Adrenal gland (tissue), 12 donors: ENCODE data around the gene GLRA3. TPM values are rescaled to one million over a fixed set of nuclear protein-coding genes. Genes with fewer than 3 reads are reported as not detected.

Source experiments
- DNase-seq, 7 donors: peaks; one replicate each; pipeline ENCODE4 v3.0.0-alpha.2; 2019 to 2020
- H3K27ac ChIP-seq, 5 donors: fragments of 200-600 bp; sonication (generic) in 4 of 5; 1 replicate in 3 of 5; 2 replicates in 2 of 5; pipeline versions ENCODE4 v1.5.1 to v1.8.0; 2016 to 2020; ENCODE audit warnings: mild to moderate bottlenecking in 1 of 5
- H3K27me3 ChIP-seq: fragments of 200-600 bp; 2 replicates; pipeline ENCODE4 v1.8.0; 2021
- H3K36me3 ChIP-seq, 2 donors: fragments of 200-600 bp; replicated peaks in 1 of 2; 1 replicate in 1 of 2; 2 replicates in 1 of 2; pipeline versions ENCODE4 v1.5.1 to v1.8.0; 2018 to 2022
- H3K4me1 ChIP-seq, 2 donors: fragments of 200-600 bp; replicated peaks in 1 of 2; 1 replicate in 1 of 2; 2 replicates in 1 of 2; pipeline versions ENCODE4 v1.5.1 to v1.8.0; 2018 to 2021
- H3K4me3 ChIP-seq, 4 donors: fragments of 200-600 bp; sonication (generic) in 3 of 4; one replicate each; pipeline ENCODE4 v1.5.1; 2016 to 2018
- H3K9me3 ChIP-seq, 3 donors: fragments of 200-600 bp; sonication (generic) in 1 of 3; replicated peaks in 1 of 3; 1 replicate in 2 of 3; 2 replicates in 1 of 3; pipeline versions ENCODE4 v1.5.1 to v1.8.0; 2016 to 2021
- POLR2A ChIP-seq, 2 donors: fragments of 450-650 bp; IDR thresholded peaks; one replicate each; pipeline ENCODE4 v1.6.1; 2017; ENCODE audit warnings: antibody characterized with exemption in 2 of 2, mild to moderate bottlenecking in 2 of 2, moderate library complexity in 1 of 2
- WGBS, 4 donors: extraction: QIAGEN DNeasy Blood & Tissue Kit in 2 of 4; methylation state at CpG; one replicate each; pipeline versions ENCODE4 v1.1.5 to v1.1.7; 2013 to 2017; 5-methylcytosine and 5-hydroxymethylcytosine counted together
- intact Hi-C, 2 donors: fragments of 100-400 bp; cut with DNase I; formaldehyde crosslinking; loops; one replicate each; pipeline versions ENCODE4 v1.14.1 to v1.15.0; 2022 to 2023
- polyA plus RNA-seq, 3 donors: library from polyadenylated mRNA; stranded (reverse); fragments of 200-250 nt in 2 of 3; fragments of 350-450 nt in 1 of 3; fragmentation: Illumina TruSeq in 1 of 3; extraction: RNeasy Lipid Tissue Mini Kit (QIAGEN cat#74804) in 1 of 3; gene quantifications; one replicate each; pipeline ENCODE4 v1.2.3, GENCODE V29; 2013 to 2014
- total RNA-seq, 9 donors: library from RNA; depleted of rRNA in 4 of 9; stranded (reverse); fragments of >200 nt in 4 of 9; fragments of 120-200 nt in 1 of 9; fragmentation: NEBNext Ultra II Directional in 1 of 9; extraction: Animal tissue kit (Norgen Biotek cat#: 25700) in 1 of 9; gene quantifications; one replicate each; pipeline versions ENCODE4 v1.1.0 to v1.2.4, GENCODE V29; 2013 to 2023
- TF ChIP-seq, protein P1 (sequence below), 6 experiments: fragments of 450-650 bp in 4 of 6; fragments of 200-600 bp in 2 of 6; sonication (generic) in 1 of 6; IDR thresholded peaks; 1 replicate in 5 of 6; 2 replicates in 1 of 6; pipeline versions ENCODE4 v1.5.1 to v1.8.0; 2016 to 2021; ENCODE audit warnings: antibody characterized with exemption in 6 of 6, mild to moderate bottlenecking in 2 of 6, moderate library complexity in 1 of 6
- donor health status: healthy with polysubstance abuse.
- donor health status: Bipolar disorder and iron deficiency.
- donor health status: DM: yes; HTN: yes; CAD: no.
- donor health status: DM: no; HTN: no; CAD: no.
- donor health status: DM: no; HTN: no; CAD: no.
- donor health status: DM: yes; HTN: yes; CAD: no.

Gene GLRA3
- total and polyA plus RNA-seq, 12 donors, result 0.03 to 2.2 (median 0.24) TPM; not detected in 3

GRCh38 chr4:174856926-174857800 lies 28.1 kb upstream of the GLRA3 start:
- DNase-seq, result no peak
- no peaks in the 10 kb centered on the region for H3K27me3 ChIP-seq
- H3K4me1 ChIP-seq, result no peaks in the 10 kb centered on the region
- no peaks in the 10 kb centered on the region for H3K9me3 ChIP-seq
- no peak overlapping the region for H3K27ac ChIP-seq
- intact Hi-C loops, result no loop called here
- 49 to 63% (median 56%) methylated on average over 3 of the region's 3 CpGs for WGBS, 4 donors
- H3K36me3 ChIP-seq, result no peaks in the 10 kb centered on the region
- no peak overlapping the region for H3K4me3 ChIP-seq
- TF ChIP-seq POLR2A (IDR thresholded peaks at IDR 0.05), result no peak
- TF ChIP-seq, protein P1, sequence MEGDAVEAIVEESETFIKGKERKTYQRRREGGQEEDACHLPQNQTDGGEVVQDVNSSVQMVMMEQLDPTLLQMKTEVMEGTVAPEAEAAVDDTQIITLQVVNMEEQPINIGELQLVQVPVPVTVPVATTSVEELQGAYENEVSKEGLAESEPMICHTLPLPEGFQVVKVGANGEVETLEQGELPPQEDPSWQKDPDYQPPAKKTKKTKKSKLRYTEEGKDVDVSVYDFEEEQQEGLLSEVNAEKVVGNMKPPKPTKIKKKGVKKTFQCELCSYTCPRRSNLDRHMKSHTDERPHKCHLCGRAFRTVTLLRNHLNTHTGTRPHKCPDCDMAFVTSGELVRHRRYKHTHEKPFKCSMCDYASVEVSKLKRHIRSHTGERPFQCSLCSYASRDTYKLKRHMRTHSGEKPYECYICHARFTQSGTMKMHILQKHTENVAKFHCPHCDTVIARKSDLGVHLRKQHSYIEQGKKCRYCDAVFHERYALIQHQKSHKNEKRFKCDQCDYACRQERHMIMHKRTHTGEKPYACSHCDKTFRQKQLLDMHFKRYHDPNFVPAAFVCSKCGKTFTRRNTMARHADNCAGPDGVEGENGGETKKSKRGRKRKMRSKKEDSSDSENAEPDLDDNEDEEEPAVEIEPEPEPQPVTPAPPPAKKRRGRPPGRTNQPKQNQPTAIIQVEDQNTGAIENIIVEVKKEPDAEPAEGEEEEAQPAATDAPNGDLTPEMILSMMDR (IDR thresholded peaks at IDR 0.05), result no peak

DNA sequence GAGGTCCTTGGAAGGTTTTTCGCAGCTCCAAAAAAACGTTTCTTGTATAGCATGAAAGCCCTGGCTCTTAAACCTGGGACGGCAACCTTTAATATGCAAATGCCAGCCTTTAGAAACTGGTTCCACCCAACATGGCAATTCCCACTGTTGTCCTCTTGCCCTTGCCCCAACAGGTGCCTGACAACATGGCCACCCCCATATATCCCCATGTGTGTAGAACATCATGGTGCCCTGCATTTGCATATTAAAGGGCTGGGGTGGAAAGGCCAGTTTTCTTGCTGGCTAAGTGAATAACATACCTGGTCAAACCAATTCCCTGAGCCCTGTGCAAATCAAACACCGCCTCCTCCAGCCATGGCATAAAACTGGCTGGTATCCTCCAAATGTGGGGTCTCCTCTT lies 26.0 kb upstream of the GLRA3 start:
- H3K9me3 ChIP-seq, result no peaks in the 10 kb centered on the region
- TF ChIP-seq, protein P1 (IDR thresholded peaks at IDR 0.05), result no peak
- TF ChIP-seq POLR2A (IDR thresholded peaks at IDR 0.05), result no peak
- no peak overlapping the region for H3K4me3 ChIP-seq
- WGBS, 4 donors, result 38 to 57% (median 42%) methylated on average over 4 of the region's 4 CpGs
- DNase-seq, result no peak
- no peaks in the 10 kb centered on the region for H3K27me3 ChIP-seq
- H3K36me3 ChIP-seq, result no peaks in the 10 kb centered on the region
- no peak overlapping the region for H3K27ac ChIP-seq
- H3K4me1 ChIP-seq, result no peaks in the 10 kb centered on the region
- intact Hi-C loops, result no loop called here

DNA sequence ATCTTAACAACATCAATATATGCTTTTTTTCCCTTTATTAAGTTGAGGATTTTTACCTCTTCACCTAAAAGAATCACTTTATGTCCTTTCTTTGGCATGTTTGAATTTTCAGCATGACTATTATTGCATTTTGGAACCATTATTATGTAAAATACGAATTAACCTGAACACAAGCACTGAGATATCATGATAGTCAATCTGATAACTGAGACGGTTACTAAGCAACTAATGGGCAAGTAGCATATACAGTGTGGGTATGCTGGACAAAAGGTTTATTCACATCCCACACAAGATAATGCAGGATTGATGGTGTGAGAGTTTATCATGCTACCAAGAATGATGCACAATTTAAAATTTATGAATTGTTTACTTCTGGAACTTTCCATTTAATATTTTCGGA lies 24.6 kb upstream of the GLRA3 start:
- H3K36me3 ChIP-seq, result no peaks in the 10 kb centered on the region
- WGBS, 4 donors, result 58 to 67% (median 64%) methylated on average over 3 of the region's 3 CpGs
- H3K27ac ChIP-seq, result no peak overlapping the region
- H3K4me1 ChIP-seq, result no peaks in the 10 kb centered on the region
- no peak overlapping the region for H3K4me3 ChIP-seq
- no peaks in the 10 kb centered on the region for H3K27me3 ChIP-seq
- DNase-seq, result no peak
- no peaks in the 10 kb centered on the region for H3K9me3 ChIP-seq
- TF ChIP-seq, protein P1 (IDR thresholded peaks at IDR 0.05), result no peak
- TF ChIP-seq POLR2A (IDR thresholded peaks at IDR 0.05), result no peak
- intact Hi-C loops, result no loop called here

GRCh38 chr4:174848596-174848995 lies 19.5 kb upstream of the GLRA3 start:
- intact Hi-C loops, result no loop called here
- no peaks in the 10 kb centered on the region for H3K4me1 ChIP-seq
- H3K27ac ChIP-seq, result no peak overlapping the region
- no peaks in the 10 kb centered on the region for H3K27me3 ChIP-seq
- DNase-seq, result no peak
- no peak for TF ChIP-seq POLR2A (IDR thresholded peaks at IDR 0.05)
- TF ChIP-seq, protein P1 (IDR thresholded peaks at IDR 0.05), result no peak
- no peaks in the 10 kb centered on the region for H3K36me3 ChIP-seq
- H3K9me3 ChIP-seq, result no peaks in the 10 kb centered on the region
- WGBS, 4 donors, result 59 to 73% (median 65%) methylated on average over 2 of the region's 2 CpGs
- no peak overlapping the region for H3K4me3 ChIP-seq
